ENCODE data around the gene EGLN3. TPM values are rescaled to one million over a fixed set of nuclear protein-coding genes. Genes with fewer than 3 reads are reported as not detected.

Gene EGLN3
- total and polyA plus RNA-seq, 2 donors (not counting 3 experiments of a cell fraction or from before 2014, with no cell fraction given): 0.20 TPM; not detected in 1

DNA sequence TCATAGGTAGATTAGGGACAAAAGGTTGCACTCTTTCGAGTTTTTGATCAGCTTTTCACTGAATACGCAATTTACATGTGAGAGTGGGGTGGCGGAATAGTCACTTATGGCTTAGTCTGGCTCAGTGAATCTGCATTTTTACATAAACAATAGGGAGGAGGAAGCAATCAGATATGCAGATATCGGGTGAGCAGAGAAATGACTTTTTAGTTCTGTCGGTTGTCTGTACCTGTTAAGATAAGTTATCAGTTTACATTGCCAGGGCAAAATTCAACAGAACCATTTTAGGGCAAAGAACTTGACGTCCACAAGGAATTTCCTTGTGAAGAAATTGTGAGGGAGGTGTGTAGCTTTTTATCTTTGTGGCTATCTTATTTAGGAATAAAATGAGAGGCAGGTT lies 15.4 kb upstream of the EGLN3 start:
- no peak for FAIRE-seq
- Histone ChIP-seq H3K4me2 (ENCODE audit: insufficient read depth, low read length) (no peak overlapping the region), H3K9me1 (replicated peaks; ENCODE audit: control insufficient read depth, extremely low read depth, insufficient read depth, low read length) (no peaks in the 10 kb centered on the region), H2AFZ (ENCODE audit: low read depth, low read length) (no peak overlapping the region), H3K4me1 (ENCODE audit: control insufficient read depth, extremely low read depth, insufficient read depth, low read length) (no peaks in the 10 kb centered on the region), H3K27me3 (ENCODE audit: control insufficient read depth in 2 of 2, insufficient read depth in 2 of 2, low read length in 2 of 2) (peaks cover 0 to 4% of the 10 kb centered on the region in 2 experiments), H3K79me2 (ENCODE audit: control insufficient read depth, insufficient read depth, low read length) (no peaks in the 10 kb centered on the region), H3K9me3 (replicated peaks; ENCODE audit: control insufficient read depth, insufficient read depth, low read length) (no peaks in the 10 kb centered on the region), H3K4me3 (replicated peaks in 1 of 3; ENCODE audit: insufficient read depth in 1 of 3, low read depth in 1 of 3, low read length in 3 of 3) (no peak overlapping the region), H3K27ac (ENCODE audit: insufficient read depth, low read depth, low read length) (no peak overlapping the region), H3K9ac (replicated peaks; ENCODE audit: extremely low read depth, insufficient read depth, low read length) (no peak overlapping the region), H3K36me3 (ENCODE audit: control insufficient read depth in 2 of 2, extremely low read depth in 1 of 2, insufficient read depth in 2 of 2, low read length in 2 of 2) (no peaks in the 10 kb centered on the region), H4K20me1 (replicated peaks; ENCODE audit: control insufficient read depth, extremely low read depth, insufficient read depth, low read length) (no peaks in the 10 kb centered on the region)
- CTCF ChIA-PET: interaction anchor here (1.1 kb wide), 1 partner anchor 9 kb away, joined by 3 read pairs; no protein-coding TSS in a partner anchor
- intact Hi-C loops (cut with micrococcal nuclease) (no loop called here), dilution Hi-C loops (cut with MboI; ENCODE audit: extremely low pct_ligation_motif_present, low sequenced_read_pairs) (no loop called here)
- POLR2A ChIA-PET: no interaction called here
- BruUV-seq (replicated peaks): no TSS peak
- TF ChIP-seq, protein P1, sequence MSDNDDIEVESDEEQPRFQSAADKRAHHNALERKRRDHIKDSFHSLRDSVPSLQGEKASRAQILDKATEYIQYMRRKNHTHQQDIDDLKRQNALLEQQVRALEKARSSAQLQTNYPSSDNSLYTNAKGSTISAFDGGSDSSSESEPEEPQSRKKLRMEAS (IDR thresholded peaks at IDR 0.05; ENCODE audit: insufficient read depth, insufficient read length): no peak
- TF ChIP-seq POLR2A (IDR thresholded peaks at IDR 0.05; ENCODE audit: low read depth, low read length): no peak
- no peak for DNase-seq (ENCODE audit: low read depth, low spot score)

DNA sequence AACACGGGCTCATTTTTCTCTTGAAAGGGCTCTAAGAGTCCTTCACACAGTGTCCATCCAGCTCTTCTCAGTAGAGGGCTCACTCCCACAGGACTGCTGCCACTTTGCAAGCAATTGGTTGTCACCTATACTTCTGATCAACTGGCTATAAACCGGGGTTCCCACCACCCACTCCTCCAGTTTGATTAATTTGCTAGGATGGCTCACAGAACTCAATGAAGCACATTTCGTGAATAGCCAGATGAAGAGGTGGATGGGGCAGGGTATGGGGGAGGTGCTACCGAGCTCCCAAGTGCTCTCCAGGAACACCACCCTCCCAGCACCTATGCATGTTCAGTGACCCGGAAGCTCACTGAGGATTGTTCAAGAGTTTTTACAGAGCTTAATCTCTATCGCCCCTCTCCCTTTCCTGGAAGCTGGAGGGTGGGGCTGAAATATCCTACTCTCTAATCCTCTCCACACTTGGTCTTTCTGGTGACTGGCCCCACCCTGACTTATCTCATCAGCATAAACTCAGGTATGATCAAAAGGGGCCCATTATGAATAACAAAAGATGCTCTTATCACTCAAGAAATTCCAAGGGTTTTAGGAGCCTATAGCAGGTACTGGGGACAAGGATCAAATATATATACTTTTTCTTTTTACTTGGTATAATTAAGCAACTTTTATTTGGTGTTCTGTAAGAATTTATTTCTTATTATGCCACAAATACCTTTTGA lies 13.9 kb upstream of the EGLN3 start:
- H3K9ac ChIP-seq (replicated peaks; ENCODE audit: extremely low read depth, insufficient read depth, low read length): no peak overlapping the region
- DNase-seq (ENCODE audit: low read depth, low spot score): no peak
- BruUV-seq (replicated peaks): no TSS peak
- H3K27ac ChIP-seq (ENCODE audit: insufficient read depth, low read depth, low read length): no peak overlapping the region
- no peaks in the 10 kb centered on the region for H3K9me1 ChIP-seq (replicated peaks; ENCODE audit: control insufficient read depth, extremely low read depth, insufficient read depth, low read length)
- H4K20me1 ChIP-seq (replicated peaks; ENCODE audit: control insufficient read depth, extremely low read depth, insufficient read depth, low read length): no peaks in the 10 kb centered on the region
- ChIA-PET POLR2A (no interaction called here), CTCF (interaction anchor here (0.7 kb wide), 1 partner anchor 95 kb away, joined by 3 read pairs; no protein-coding TSS in a partner anchor)
- no peaks in the 10 kb centered on the region for H3K9me3 ChIP-seq (replicated peaks; ENCODE audit: control insufficient read depth, insufficient read depth, low read length)
- H3K27me3 ChIP-seq (ENCODE audit: control insufficient read depth in 2 of 2, insufficient read depth in 2 of 2, low read length in 2 of 2): peaks cover 0 to 4% of the 10 kb centered on the region in 2 experiments
- dilution Hi-C loops (cut with MboI; ENCODE audit: extremely low pct_ligation_motif_present, low sequenced_read_pairs): no loop called here
- H3K4me1 ChIP-seq (ENCODE audit: control insufficient read depth, extremely low read depth, insufficient read depth, low read length): no peaks in the 10 kb centered on the region
- H3K4me3 ChIP-seq (replicated peaks in 1 of 3; ENCODE audit: insufficient read depth in 1 of 3, low read depth in 1 of 3, low read length in 3 of 3): no peak overlapping the region
- H2AFZ ChIP-seq (ENCODE audit: low read depth, low read length): no peak overlapping the region
- no peaks in the 10 kb centered on the region for H3K79me2 ChIP-seq (ENCODE audit: control insufficient read depth, insufficient read depth, low read length)
- no peaks in the 10 kb centered on the region for H3K36me3 ChIP-seq (ENCODE audit: control insufficient read depth in 2 of 2, extremely low read depth in 1 of 2, insufficient read depth in 2 of 2, low read length in 2 of 2)
- no peak overlapping the region for H3K4me2 ChIP-seq (ENCODE audit: insufficient read depth, low read length)
- FAIRE-seq: no peak
- intact Hi-C loops (cut with micrococcal nuclease): no loop called here
- no peak for TF ChIP-seq POLR2AphosphoS5 (IDR thresholded peaks at IDR 0.05; ENCODE audit: insufficient read depth, low read depth, low read length)
- TF ChIP-seq FOS (IDR thresholded peaks at IDR 0.05; ENCODE audit: borderline replicate concordance, insufficient read depth, low read length): no peak
- TF ChIP-seq MYC (IDR thresholded peaks at IDR 0.05; ENCODE audit: low read depth, low read length): no peak
- no peak for TF ChIP-seq JUN (IDR thresholded peaks at IDR 0.05; ENCODE audit: borderline replicate concordance, insufficient read depth, insufficient read length, low read depth)
- TF ChIP-seq, protein P1 (IDR thresholded peaks at IDR 0.05; ENCODE audit: insufficient read depth, insufficient read length): no peak
- TF ChIP-seq, protein P2, sequence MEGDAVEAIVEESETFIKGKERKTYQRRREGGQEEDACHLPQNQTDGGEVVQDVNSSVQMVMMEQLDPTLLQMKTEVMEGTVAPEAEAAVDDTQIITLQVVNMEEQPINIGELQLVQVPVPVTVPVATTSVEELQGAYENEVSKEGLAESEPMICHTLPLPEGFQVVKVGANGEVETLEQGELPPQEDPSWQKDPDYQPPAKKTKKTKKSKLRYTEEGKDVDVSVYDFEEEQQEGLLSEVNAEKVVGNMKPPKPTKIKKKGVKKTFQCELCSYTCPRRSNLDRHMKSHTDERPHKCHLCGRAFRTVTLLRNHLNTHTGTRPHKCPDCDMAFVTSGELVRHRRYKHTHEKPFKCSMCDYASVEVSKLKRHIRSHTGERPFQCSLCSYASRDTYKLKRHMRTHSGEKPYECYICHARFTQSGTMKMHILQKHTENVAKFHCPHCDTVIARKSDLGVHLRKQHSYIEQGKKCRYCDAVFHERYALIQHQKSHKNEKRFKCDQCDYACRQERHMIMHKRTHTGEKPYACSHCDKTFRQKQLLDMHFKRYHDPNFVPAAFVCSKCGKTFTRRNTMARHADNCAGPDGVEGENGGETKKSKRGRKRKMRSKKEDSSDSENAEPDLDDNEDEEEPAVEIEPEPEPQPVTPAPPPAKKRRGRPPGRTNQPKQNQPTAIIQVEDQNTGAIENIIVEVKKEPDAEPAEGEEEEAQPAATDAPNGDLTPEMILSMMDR (IDR thresholded peaks at IDR 0.05; ENCODE audit: extremely low read depth in 1 of 2, insufficient read depth in 1 of 2, low read depth in 1 of 2, low read length in 2 of 2): no peak
- no peak for TF ChIP-seq EZH2 (IDR thresholded peaks at IDR 0.05; ENCODE audit: borderline replicate concordance, low read depth, low read length, severe bottlenecking)
- no peak for TF ChIP-seq GATA2 (IDR thresholded peaks at IDR 0.05; ENCODE audit: insufficient read depth, insufficient read length, low read depth, low read length)
- no peak for TF ChIP-seq POLR2A (IDR thresholded peaks at IDR 0.05; ENCODE audit: low read depth, low read length)

All from endothelial cell of umbilical vein (primary cell).